Spinal cord (tissue), 10 donors: Measurements from ENCODE around the gene NTN3. TPM values are rescaled to one million over a fixed set of nuclear protein-coding genes. Genes with fewer than 3 reads are reported as not detected.

ENCODE experiments used
- DNase-seq, 6 donors: peaks; one replicate each; pipeline versions ENCODE4 v3.0.0 to v3.0.0-alpha.2; 2013 to 2015; ENCODE audit warnings: low spot score in 6 of 6, low read depth in 4 of 6
- H3K27ac ChIP-seq: one replicate; pipeline ENCODE4 v1.5.1; 2013; ENCODE audit warnings: low read depth, low read length, control low read depth
- H3K27me3 ChIP-seq: one replicate; pipeline ENCODE4 v1.6.1; 2013; ENCODE audit warnings: low read length; ENCODE audit not compliant: control insufficient read depth, insufficient read depth
- H3K36me3 ChIP-seq: one replicate; pipeline ENCODE4 v1.6.1; 2013; ENCODE audit warnings: low read length; ENCODE audit not compliant: control insufficient read depth, insufficient read depth
- H3K4me1 ChIP-seq: one replicate; pipeline ENCODE4 v1.6.1; 2013; ENCODE audit warnings: low read length; ENCODE audit not compliant: control insufficient read depth, insufficient read depth
- H3K4me3 ChIP-seq: one replicate; pipeline ENCODE4 v1.5.1; 2013; ENCODE audit warnings: low read depth, low read length, control low read depth
- H3K9me3 ChIP-seq: one replicate; pipeline ENCODE4 v1.6.1; 2013; ENCODE audit warnings: low read length; ENCODE audit not compliant: control insufficient read depth, insufficient read depth
- WGBS: methylation state at CpG from one replicate; pipeline ENCODE4 v1.1.5; 2013; ENCODE audit warnings: missing lambda C conversion rate; ENCODE audit not compliant: insufficient coverage; 5-methylcytosine and 5-hydroxymethylcytosine counted together
- polyA plus RNA-seq, 2 donors: library from polyadenylated mRNA; unstranded; fragments of 120-200 nt; gene quantifications; one replicate each; pipeline ENCODE4 v1.2.1, GENCODE V29; 2013; ENCODE audit not compliant: insufficient read length in 2 of 2
- total RNA-seq, 2 donors: library from RNA; depleted of rRNA in 1 of 2; stranded (reverse); fragments of 120-200 nt in 1 of 2; fragments of >200 nt in 1 of 2; gene quantifications; one replicate each; pipeline versions ENCODE4 v1.2.3 to v1.2.4, GENCODE V29; 2013 to 2014
- donor health status: healthy.

Gene NTN3
- total and polyA plus RNA-seq, 4 donors: 1.6 to 3.9 (median 3.0) TPM

DNA sequence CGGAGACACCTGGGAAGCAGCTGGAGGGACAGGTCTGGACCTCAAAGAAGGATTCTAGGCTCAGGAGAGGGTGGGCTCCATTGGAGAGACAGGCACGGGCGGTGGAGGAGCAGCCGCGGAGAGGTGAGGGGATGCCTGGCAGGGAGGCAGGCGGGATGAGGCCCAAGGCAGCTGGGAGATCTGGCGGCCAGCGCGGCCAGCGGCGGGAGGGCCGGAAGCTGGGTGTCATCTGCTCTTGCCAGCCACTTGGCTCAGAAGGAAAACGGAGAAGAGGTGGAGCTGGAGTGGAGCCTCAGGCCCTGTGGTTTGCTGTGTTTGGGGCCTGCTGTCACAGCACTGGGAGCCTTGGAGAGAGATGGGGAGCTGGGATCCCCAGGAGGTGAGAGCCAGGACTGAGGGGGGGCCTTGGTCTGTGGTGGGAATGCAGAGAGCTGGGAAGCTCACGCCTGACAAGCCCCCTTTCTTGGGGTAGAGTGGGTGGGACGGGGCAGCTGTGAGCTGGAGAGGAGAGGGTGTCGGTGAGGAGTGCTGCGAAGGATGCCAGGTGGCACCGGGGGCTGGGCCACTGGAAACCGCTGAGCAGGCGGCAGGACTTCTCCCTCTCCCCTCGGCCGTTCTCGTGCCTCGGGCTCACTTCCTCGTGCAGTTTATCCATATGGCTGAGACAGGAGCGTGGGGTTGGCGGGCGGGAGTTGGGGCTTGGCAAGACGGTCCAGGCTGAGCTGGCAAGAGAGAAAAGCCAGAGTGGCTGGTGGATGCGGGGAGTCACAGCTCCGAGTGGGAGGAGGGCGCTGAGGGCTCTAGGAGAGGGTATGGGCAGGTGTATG lies 11.8 kb downstream of the NTN3 start:
- Histone ChIP-seq H3K9me3 (no peaks in the 10 kb centered on the region), H3K36me3 (peaks cover 72% of the 10 kb centered on the region), H3K4me3 (no peak overlapping the region), H3K27ac (peak overlapping the region; percentile 52), H3K4me1 (peaks cover 58% of the 10 kb centered on the region), H3K27me3 (no peaks in the 10 kb centered on the region)
- WGBS: 49% methylated on average over 29 of the region's 32 CpGs
- peak in 2 of 6 donors; percentile 28 to 59 for DNase-seq

DNA sequence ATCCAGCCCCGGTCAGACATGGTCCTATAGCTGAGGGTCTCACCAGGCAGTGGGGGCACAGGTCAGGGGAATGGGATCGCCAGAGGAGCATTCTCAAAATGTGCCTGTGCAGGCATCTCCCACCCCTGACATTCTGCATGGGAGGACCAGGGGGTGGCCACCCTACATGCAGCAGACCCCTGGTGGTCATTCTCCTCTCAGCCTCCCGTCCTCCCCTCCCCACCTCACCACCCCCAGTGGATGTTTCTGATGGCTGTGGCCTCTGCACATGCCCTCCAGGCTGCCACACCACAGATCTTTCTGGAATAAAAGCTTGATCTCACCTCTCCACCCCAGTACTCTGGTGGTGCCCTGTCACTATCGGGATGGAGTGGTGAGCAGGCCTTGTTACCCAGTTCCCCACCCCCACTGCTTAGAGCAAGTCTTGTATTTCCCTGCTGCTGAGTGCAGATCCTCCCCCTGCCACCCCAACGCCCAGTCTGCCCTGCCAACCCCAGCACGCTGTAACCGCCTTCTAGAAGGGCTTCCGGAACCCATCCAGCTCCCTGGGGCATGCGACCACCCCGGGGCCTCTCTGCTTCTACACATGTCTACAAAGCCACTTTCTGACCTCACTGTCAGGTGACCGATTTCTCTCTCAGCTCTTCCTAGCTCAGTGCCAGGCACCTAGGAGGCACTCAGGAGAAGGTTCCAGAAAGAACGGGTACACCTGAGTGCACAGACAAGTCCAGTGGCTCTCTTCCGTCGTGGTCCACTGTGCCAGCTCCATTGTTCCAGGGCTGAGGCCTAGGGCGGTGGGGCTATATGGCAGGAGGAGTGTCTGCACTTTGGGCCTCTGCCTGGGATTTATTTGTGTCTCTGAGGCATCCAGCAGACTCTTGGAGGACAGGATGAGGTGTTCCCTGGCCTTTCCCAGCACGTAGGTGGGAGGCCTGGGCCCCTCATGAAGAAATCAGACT lies 13.1 kb downstream of the NTN3 start:
- H3K36me3 ChIP-seq: peaks cover 68% of the 10 kb centered on the region
- H3K27me3 ChIP-seq: no peaks in the 10 kb centered on the region
- H3K4me1 ChIP-seq: peaks cover 56% of the 10 kb centered on the region
- no peak overlapping the region for H3K4me3 ChIP-seq
- H3K9me3 ChIP-seq: no peaks in the 10 kb centered on the region
- DNase-seq: no peak
- no peak overlapping the region for H3K27ac ChIP-seq
- 84% methylated on average over 16 of the region's 16 CpGs for WGBS

DNA sequence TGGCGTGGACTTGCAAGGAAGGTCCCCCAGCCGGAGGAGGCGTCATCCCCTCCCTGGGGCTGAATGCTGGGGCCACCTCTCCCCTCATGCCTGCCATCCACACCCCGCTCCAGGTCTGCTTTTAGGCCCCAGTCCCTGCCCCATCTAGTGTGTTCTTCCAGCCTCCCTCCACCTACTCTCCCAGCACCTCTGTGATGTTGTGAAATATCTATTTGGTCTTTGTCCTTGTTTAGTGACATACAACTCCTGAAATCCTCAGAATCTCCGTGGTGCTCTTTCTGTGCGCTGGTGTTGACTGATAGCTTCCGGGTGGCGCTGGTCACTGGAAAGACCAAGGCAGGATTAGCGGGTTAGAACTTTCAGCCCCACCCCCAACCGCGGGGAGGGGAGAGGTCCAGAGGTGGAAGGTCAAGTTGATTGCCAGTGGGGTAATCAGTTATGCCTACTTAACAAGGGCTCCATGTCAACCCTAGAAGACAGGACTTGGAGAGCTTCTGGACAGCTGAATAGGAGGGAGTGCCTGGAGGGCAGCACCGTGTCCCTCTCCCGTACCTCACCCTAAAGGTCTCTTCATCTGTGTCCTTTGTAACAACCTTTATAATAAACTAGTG lies 13.9 kb downstream of the NTN3 start:
- Histone ChIP-seq H3K4me1 (peaks cover 56% of the 10 kb centered on the region), H3K4me3 (no peak overlapping the region), H3K36me3 (peaks cover 68% of the 10 kb centered on the region), H3K9me3 (no peaks in the 10 kb centered on the region), H3K27me3 (no peaks in the 10 kb centered on the region), H3K27ac (no peak overlapping the region)
- 85% methylated on average over 7 of the region's 13 CpGs for WGBS
- DNase-seq: no peak

DNA sequence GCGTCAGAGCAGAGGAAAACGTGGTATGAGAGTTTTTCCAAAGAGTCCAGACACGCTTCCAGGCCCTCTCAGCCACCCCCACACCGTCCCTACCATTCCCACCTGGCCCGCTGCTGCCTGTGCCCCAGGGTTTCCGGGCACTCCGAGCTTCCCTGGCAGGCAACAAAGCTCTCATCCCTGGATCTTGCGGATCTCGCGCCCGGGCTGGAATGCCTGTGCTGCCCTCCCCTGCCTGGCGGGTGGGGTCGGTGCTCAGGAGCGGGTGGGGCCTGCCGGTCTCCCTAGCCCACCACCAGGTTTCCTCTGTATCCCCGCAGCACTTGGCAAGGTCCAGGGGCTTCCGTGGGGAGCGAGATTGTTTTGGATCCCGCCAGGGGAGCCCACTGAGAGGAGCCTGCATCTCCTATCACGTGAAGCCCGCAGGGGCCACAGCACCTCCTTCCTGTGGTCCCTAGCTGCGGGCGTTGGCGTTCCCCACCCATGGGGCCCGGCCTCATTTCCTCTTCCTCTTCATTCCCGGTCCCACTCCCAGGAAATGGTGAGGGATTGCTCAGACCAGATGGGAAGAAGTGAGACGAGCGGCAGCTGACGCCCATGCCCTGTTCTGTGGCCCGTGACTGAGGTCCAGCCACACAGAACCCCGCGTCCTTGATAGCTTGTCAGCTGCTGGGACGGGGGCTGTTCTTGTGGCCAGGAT lies 14.9 kb downstream of the NTN3 start:
- H3K9me3 ChIP-seq: no peaks in the 10 kb centered on the region
- H3K27ac ChIP-seq: no peak overlapping the region
- H3K4me3 ChIP-seq: no peak overlapping the region
- no peak for DNase-seq
- H3K36me3 ChIP-seq: peaks cover 69% of the 10 kb centered on the region
- WGBS: 89% methylated on average over 28 of the region's 33 CpGs
- H3K4me1 ChIP-seq: peaks cover 64% of the 10 kb centered on the region
- H3K27me3 ChIP-seq: no peaks in the 10 kb centered on the region

DNA sequence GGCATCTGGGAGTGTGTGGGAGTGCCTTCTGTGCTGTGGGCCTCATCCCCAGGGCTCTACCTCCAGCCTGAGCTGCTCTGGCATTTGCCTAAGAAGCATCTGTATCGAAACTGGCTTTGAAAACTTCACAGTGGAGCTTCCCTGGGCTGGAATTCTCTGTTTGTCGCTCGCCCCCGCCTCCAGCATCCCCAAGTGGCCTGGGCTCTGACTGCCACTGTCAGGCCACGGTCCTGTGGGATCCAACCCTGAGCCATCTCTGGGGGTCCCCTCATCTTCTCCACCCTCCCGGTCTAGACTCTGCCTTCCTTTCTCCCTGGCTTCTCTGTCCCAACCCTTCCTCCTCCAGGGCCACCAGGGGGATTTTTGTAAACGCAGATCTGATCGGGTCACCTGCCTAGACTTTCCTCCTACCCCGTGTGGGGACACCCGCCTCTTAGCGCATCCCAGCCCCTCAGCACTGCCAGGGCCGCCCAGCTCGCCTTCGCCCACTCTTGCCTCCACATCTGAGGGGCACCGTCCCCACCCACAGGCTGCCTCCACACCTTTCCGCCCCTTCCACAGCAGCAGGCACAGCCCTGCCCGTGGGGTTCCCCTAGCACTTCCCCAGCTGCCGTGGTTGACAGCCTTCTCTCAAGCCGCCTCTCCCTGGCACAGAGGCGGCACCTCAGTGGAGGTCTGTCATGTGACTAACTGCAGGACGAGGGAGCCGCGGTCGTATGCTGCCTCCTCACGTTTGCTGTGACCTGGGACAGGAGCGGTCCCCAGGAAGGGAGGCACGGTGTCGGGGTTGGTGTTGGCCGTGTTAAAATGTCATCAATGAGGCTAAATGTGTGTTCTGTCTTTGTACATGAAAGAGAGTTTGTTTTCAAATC lies 15.8 kb downstream of the NTN3 start:
- no peak overlapping the region for H3K27ac ChIP-seq
- peaks cover 68% of the 10 kb centered on the region for H3K36me3 ChIP-seq
- DNase-seq: no peak
- peaks cover 60% of the 10 kb centered on the region for H3K4me1 ChIP-seq
- no peaks in the 10 kb centered on the region for H3K27me3 ChIP-seq
- H3K4me3 ChIP-seq: no peak overlapping the region
- 58% methylated on average over 29 of the region's 29 CpGs for WGBS
- no peaks in the 10 kb centered on the region for H3K9me3 ChIP-seq

DNA sequence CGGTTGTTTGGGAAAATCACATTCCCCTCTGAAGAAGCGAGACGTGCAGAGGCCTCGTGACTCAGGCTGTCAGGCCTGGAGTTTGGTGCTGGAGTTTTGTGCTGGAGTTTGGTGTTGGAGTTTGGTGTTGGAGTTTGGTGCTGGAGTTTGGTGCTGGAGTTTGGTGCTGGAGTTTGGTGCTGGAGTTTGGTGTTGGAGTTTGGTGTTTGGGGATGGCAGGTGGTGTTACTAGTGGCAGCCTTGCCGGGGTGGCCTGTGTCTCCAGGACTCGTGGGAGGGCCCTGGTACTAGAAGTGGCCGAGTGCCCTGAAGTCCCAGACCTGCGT lies 16.4 kb downstream of the NTN3 start:
- H3K4me1 ChIP-seq: peaks cover 55% of the 10 kb centered on the region
- WGBS: 75% methylated on average over 8 of the region's 8 CpGs
- H3K27me3 ChIP-seq: no peaks in the 10 kb centered on the region
- no peaks in the 10 kb centered on the region for H3K9me3 ChIP-seq
- no peak overlapping the region for H3K4me3 ChIP-seq
- no peak overlapping the region for H3K27ac ChIP-seq
- DNase-seq: no peak
- peaks cover 68% of the 10 kb centered on the region for H3K36me3 ChIP-seq

DNA sequence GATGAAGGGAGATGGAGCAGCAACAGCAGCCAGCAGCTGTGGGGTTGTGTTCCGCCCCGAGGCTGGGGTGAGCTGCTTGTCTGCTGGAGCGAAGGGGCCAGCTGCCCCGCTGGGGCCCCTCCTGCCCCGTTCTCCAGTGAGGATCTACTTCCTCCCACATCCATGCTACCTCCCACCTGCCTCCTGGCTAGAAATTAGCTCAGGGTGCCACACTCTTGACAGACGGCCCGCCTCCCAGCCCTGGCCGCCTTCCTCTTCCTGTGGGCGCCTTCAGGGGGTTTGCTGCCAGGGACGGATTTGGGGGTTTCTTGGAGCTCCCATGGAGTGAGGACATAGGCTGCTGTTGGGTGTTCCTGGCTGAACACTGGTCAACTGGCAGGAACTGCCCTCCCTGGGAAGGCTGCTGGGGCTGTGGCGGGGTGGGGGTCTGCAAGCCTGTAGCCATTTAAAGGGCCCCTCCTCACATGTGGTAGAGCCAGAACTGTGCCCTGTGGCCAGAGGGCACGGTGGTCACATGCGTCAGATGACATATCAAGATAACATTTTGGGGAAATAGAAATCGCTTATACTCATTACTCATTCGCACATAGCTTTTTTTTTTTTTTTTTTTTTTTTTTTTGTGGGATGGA lies 16.9 kb downstream of the NTN3 start:
- no peak overlapping the region for H3K4me3 ChIP-seq

DNA sequence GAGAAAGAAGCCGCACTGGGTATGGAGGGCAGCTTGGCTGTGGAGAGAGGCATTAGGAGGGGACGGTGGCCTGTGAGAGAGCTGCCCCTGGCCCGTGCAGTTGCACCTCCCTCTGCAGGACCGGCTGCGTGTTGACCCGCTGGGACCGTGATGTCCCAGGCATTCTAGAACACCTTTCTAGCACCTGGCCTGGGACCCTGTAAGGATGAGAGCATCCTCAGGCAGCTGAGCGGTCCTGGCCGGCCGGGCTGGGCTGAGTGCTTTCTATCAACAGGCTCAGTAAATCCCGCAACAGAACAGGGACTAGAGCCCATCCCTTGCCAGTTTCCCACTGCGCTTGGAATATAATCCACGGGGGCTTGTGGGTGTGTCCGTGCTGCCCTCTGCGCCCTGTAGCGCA lies 18.5 kb downstream of the NTN3 start:
- 91% methylated on average over 16 of the region's 16 CpGs for WGBS
- Histone ChIP-seq H3K27me3 (no peaks in the 10 kb centered on the region), H3K4me3 (no peak overlapping the region), H3K4me1 (peaks cover 34% of the 10 kb centered on the region), H3K27ac (no peak overlapping the region), H3K9me3 (no peaks in the 10 kb centered on the region), H3K36me3 (peaks cover 54% of the 10 kb centered on the region)
- DNase-seq: no peak

More for the DNA sequence above, 16.9 kb downstream of the NTN3 start:
- no peak for DNase-seq
- H3K4me1 ChIP-seq: peaks cover 50% of the 10 kb centered on the region
- WGBS: 75% methylated on average over 7 of the region's 15 CpGs
- no peaks in the 10 kb centered on the region for H3K27me3 ChIP-seq
- no peak overlapping the region for H3K27ac ChIP-seq
- no peaks in the 10 kb centered on the region for H3K9me3 ChIP-seq
- H3K36me3 ChIP-seq: peaks cover 64% of the 10 kb centered on the region
